Upper lobe of left lung (tissue), 6 donors: ENCODE data around the gene CPVL. TPM values are rescaled to one million over a fixed set of nuclear protein-coding genes. Genes with fewer than 3 reads are reported as not detected.

Source experiments
- ATAC-seq, 2 donors: fragments of 200-7000 bp; cut with Tn5 transposase; one replicate each; pipeline ENCODE4 v1.9.1; 2022; ENCODE audit warnings: mild to moderate bottlenecking in 2 of 2, moderate library complexity in 2 of 2; ENCODE audit not compliant: low FRiP score in 2 of 2
- DNase-seq, 2 donors: peaks; one replicate each; pipeline ENCODE4 v3.0.0-alpha.2; 2019 to 2020
- H3K27ac ChIP-seq, 4 donors: fragments of 200-600 bp; sonication (generic); one replicate each; pipeline ENCODE4 v1.5.1; 2016 to 2019
- H3K27me3 ChIP-seq, 4 donors: fragments of 200-600 bp; sonication (generic); one replicate each; pipeline ENCODE4 v1.5.1; 2017 to 2019
- H3K36me3 ChIP-seq, 4 donors: fragments of 200-600 bp; sonication (generic); one replicate each; pipeline ENCODE4 v1.5.1; 2016 to 2019
- H3K4me1 ChIP-seq, 4 donors: fragments of 200-600 bp; sonication (generic); one replicate each; pipeline ENCODE4 v1.5.1; 2018 to 2019
- H3K4me3 ChIP-seq, 4 donors: fragments of 200-600 bp; sonication (generic); one replicate each; pipeline ENCODE4 v1.5.1; 2017 to 2019; ENCODE audit warnings: mild to moderate bottlenecking in 2 of 4, moderate library complexity in 1 of 4
- H3K9me3 ChIP-seq, 4 donors: fragments of 200-600 bp; sonication (generic); one replicate each; pipeline ENCODE4 v1.5.1; 2018 to 2019
- EP300 ChIP-seq, 4 donors: sonication (generic); formaldehyde crosslinking; IDR thresholded peaks; one replicate each; pipeline ENCODE4 v1.5.1; 2017; ENCODE audit warnings: antibody characterized with exemption in 4 of 4, control low read depth in 2 of 4
- POLR2A ChIP-seq, 4 donors: fragments of 450-650 bp; IDR thresholded peaks; one replicate each; pipeline ENCODE4 v1.5.1; 2016 to 2017; ENCODE audit warnings: antibody characterized with exemption in 4 of 4, mild to moderate bottlenecking in 2 of 4
- POLR2AphosphoS5 ChIP-seq, 2 donors: sonication (generic); formaldehyde crosslinking; IDR thresholded peaks; one replicate each; pipeline ENCODE4 v1.5.1; 2017; ENCODE audit warnings: antibody characterized with exemption in 2 of 2
- WGBS, 2 donors: methylation state at CpG; one replicate each; pipeline ENCODE4 v1.1.5; 2017 to 2018; 5-methylcytosine and 5-hydroxymethylcytosine counted together
- total RNA-seq, 6 donors: library from RNA; depleted of rRNA in 4 of 6; stranded (reverse); fragments of >200 nt in 4 of 6; gene quantifications; one replicate each; pipeline versions ENCODE4 v1.1.0 to v1.2.1, GENCODE V29; 2016 to 2021
- TF ChIP-seq, protein P1 (sequence below), 6 experiments: fragments of 450-650 bp in 4 of 6; fragments of 200-600 bp in 2 of 6; sonication (generic) in 2 of 6; IDR thresholded peaks; one replicate each; pipeline ENCODE4 v1.5.1; 2016 to 2019; ENCODE audit warnings: antibody characterized with exemption in 6 of 6
- donor health status: DM: no; HTN: no; CAD: no; lungs with moderate emphysema.
- donor health status: DM: no; HTN: yes; CAD: no; lungs with severe emphysema.

Gene CPVL
- total RNA-seq, 6 donors from 2014 or later, result 4.6 to 47.4 (median 23.2) TPM

DNA sequence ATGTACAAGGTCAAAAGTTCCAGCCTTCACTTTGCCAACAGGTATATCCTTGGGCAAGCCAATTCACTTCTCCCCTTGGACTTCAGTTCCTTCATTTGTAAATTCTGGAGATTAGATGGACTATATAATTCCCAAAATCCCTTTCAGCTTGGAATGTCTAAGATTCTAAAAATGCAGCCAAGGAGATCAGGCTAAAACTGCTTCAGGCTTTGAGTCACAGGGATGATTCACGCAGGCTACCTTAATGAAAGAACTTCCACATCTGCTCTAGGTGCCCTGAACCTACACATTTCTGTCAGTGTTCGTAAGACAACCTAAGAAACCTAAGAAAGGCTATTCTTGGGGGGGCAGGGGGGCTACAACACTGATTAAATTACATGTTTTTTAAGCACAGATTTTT is 7.1 kb downstream of the CPVL start:
- Histone ChIP-seq H3K4me1 (peaks cover 0 to 5% (median 0%) of the 10 kb centered on the region in 4 donors), H3K4me3 (no peak overlapping the region), H3K36me3 (no peaks in the 10 kb centered on the region), H3K27ac (no peak overlapping the region), H3K9me3 (no peaks in the 10 kb centered on the region), H3K27me3 (no peaks in the 10 kb centered on the region)
- ATAC-seq (no peak), DNase-seq (no peak)
- WGBS, 2 donors, result 78 to 94% methylated on average over 2 of the region's 2 CpGs
- TF ChIP-seq POLR2AphosphoS5 (IDR thresholded peaks at IDR 0.05), result no peak
- TF ChIP-seq, protein P1, sequence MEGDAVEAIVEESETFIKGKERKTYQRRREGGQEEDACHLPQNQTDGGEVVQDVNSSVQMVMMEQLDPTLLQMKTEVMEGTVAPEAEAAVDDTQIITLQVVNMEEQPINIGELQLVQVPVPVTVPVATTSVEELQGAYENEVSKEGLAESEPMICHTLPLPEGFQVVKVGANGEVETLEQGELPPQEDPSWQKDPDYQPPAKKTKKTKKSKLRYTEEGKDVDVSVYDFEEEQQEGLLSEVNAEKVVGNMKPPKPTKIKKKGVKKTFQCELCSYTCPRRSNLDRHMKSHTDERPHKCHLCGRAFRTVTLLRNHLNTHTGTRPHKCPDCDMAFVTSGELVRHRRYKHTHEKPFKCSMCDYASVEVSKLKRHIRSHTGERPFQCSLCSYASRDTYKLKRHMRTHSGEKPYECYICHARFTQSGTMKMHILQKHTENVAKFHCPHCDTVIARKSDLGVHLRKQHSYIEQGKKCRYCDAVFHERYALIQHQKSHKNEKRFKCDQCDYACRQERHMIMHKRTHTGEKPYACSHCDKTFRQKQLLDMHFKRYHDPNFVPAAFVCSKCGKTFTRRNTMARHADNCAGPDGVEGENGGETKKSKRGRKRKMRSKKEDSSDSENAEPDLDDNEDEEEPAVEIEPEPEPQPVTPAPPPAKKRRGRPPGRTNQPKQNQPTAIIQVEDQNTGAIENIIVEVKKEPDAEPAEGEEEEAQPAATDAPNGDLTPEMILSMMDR (IDR thresholded peaks at IDR 0.05), result no peak
- TF ChIP-seq EP300 (IDR thresholded peaks at IDR 0.05), result no peak
- no peak for TF ChIP-seq POLR2A (IDR thresholded peaks at IDR 0.05)

DNA sequence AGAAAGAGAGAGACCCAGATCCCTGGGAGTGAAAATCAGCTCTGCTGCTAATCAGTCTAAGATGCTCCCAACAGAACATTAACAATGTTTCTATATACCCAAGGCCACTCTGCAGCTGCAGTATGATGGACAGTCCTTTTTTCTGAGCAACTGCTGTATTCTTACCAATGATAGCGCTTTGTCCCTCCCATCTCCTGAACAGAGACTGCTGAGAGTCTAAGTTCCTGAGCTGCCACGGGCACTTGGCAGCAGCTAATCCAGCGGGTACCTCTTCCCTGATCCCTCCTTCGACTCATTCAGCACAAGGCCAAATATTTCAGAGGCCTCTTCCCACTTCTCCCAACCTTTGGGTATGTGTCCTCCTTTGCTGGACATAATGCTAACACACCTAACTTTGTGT is 7.7 kb downstream of the CPVL start:
- Histone ChIP-seq H3K27ac (no peak overlapping the region), H3K9me3 (no peaks in the 10 kb centered on the region), H3K4me3 (no peak overlapping the region), H3K4me1 (peaks cover 0 to 5% (median 0%) of the 10 kb centered on the region in 4 donors), H3K27me3 (no peaks in the 10 kb centered on the region), H3K36me3 (no peaks in the 10 kb centered on the region)
- no peak for TF ChIP-seq EP300 (IDR thresholded peaks at IDR 0.05)
- TF ChIP-seq POLR2A (IDR thresholded peaks at IDR 0.05), result no peak
- TF ChIP-seq POLR2AphosphoS5 (IDR thresholded peaks at IDR 0.05), result no peak
- TF ChIP-seq, protein P1 (IDR thresholded peaks at IDR 0.05), result no peak
- WGBS, 2 donors, result 62 to 67% methylated on average over 4 of the region's 4 CpGs
- no peak for DNase-seq
- no peak for ATAC-seq

GRCh38 chr7:29135846-29136245 is 10.5 kb downstream of the CPVL start:
- 81 to 85% methylated on average over 1 of the region's 1 CpG for WGBS, 2 donors

GRCh38 chr7:29132980-29133379 is 13.4 kb downstream of the CPVL start:
- H3K36me3 ChIP-seq, result no peaks in the 10 kb centered on the region
- no peak overlapping the region for H3K27ac ChIP-seq
- 81 to 84% methylated on average over 3 of the region's 3 CpGs for WGBS, 2 donors
- no peaks in the 10 kb centered on the region for H3K9me3 ChIP-seq
- no peaks in the 10 kb centered on the region for H3K4me1 ChIP-seq
- TF ChIP-seq POLR2AphosphoS5 (IDR thresholded peaks at IDR 0.05) (no peak), POLR2A (IDR thresholded peaks at IDR 0.05) (no peak), EP300 (IDR thresholded peaks at IDR 0.05) (no peak)
- TF ChIP-seq, protein P1 (IDR thresholded peaks at IDR 0.05), result no peak
- no peaks in the 10 kb centered on the region for H3K27me3 ChIP-seq
- ATAC-seq (no peak), DNase-seq (no peak)
- no peak overlapping the region for H3K4me3 ChIP-seq

More at GRCh38 chr7:29135846-29136245, 10.5 kb downstream of the CPVL start:
- TF ChIP-seq EP300 (IDR thresholded peaks at IDR 0.05) (no peak), POLR2AphosphoS5 (IDR thresholded peaks at IDR 0.05) (no peak), POLR2A (IDR thresholded peaks at IDR 0.05) (no peak)
- TF ChIP-seq, protein P1 (IDR thresholded peaks at IDR 0.05), result no peak
- Histone ChIP-seq H3K27me3 (no peaks in the 10 kb centered on the region), H3K4me3 (no peak overlapping the region), H3K4me1 (no peaks in the 10 kb centered on the region), H3K36me3 (no peaks in the 10 kb centered on the region), H3K9me3 (no peaks in the 10 kb centered on the region), H3K27ac (no peak overlapping the region)
- peak in 1 of 2 donors; percentile 63 for ATAC-seq
- no peak for DNase-seq

DNA sequence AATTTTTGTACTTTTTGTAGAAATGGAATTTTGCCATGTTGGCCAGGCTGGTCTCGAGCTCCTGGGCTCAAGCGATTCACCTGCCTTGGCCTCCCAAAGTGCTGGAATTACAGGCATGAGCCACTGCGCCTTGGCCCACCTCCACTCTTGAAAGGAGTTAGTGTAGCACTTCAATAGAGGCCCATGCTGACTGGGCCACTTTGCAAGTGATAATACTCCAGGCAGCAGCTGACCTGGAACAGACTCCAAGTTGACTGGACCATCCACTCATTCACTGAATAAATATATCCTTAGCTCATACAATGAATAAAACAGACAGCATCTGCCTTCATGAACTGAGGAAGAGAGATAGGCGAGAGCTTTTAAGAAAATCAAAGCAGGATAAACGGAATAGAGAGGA is 14.7 kb downstream of the CPVL start:
- no peaks in the 10 kb centered on the region for H3K4me1 ChIP-seq
- H3K36me3 ChIP-seq, result no peaks in the 10 kb centered on the region
- ATAC-seq (no peak), DNase-seq (no peak)
- no peaks in the 10 kb centered on the region for H3K27me3 ChIP-seq
- no peaks in the 10 kb centered on the region for H3K9me3 ChIP-seq
- WGBS, 2 donors, result 89 to 93% methylated on average over 5 of the region's 5 CpGs
- no peak overlapping the region for H3K27ac ChIP-seq
- H3K4me3 ChIP-seq, result no peak overlapping the region
- TF ChIP-seq, protein P1 (IDR thresholded peaks at IDR 0.05), result no peak
- TF ChIP-seq EP300 (IDR thresholded peaks at IDR 0.05) (no peak), POLR2AphosphoS5 (IDR thresholded peaks at IDR 0.05) (no peak), POLR2A (IDR thresholded peaks at IDR 0.05) (no peak)
